GM06990 (cell line): ENCODE data around the gene AMN.
A peak's percentile ranks its signal among the peaks of the same experiment; 100 is the strongest.

Experiments used
- DNase-seq: peaks from one replicate; pipeline ENCODE4 v3.0.0-alpha.2; 2011; ENCODE audit not compliant: insufficient read length; ENCODE audit errors: extremely low read depth
- H3K27me3 ChIP-seq: replicated peaks from 2 replicates; pipeline ENCODE4 v1.6.0; 2011; ENCODE audit warnings: low read length; ENCODE audit not compliant: control insufficient read depth, insufficient read depth
- H3K36me3 ChIP-seq: 2 replicates; pipeline ENCODE4 v1.5.1; 2011; ENCODE audit warnings: low read length; ENCODE audit not compliant: control insufficient read depth, insufficient read depth
- H3K4me3 ChIP-seq: replicated peaks from 2 replicates; pipeline ENCODE4 v1.5.1; 2011; ENCODE audit warnings: low read depth, mild to moderate bottlenecking, control low read depth, low read length
- TF ChIP-seq, protein P1 (sequence below): IDR thresholded peaks from 2 replicates; pipeline ENCODE4 v1.5.1; 2011; ENCODE audit warnings: low read length, control low read depth, mild to moderate bottlenecking, inconsistent platforms; ENCODE audit not compliant: insufficient read depth, poor library complexity, severe bottlenecking

AMN gene

DNA sequence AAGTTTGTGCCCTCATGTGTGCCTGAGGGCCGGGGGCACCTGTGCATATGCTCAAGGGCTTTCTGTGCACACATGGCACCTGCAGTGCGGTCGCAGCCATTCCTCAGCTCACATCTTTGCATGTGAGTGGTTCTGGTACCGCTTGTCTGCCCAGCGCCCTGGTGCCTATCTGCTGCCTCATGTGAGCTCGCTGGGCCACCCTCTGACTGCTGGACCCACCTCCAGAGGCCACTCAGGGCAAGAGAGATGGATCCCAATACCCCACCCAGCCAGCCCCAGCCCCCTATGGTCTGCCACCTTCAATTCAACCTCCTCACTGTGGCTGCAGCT is 5.4 kb upstream of the AMN start:
- Histone ChIP-seq H3K36me3 (peaks cover 4% of the 10 kb centered on the region), H3K27me3 (no peaks in the 10 kb centered on the region), H3K4me3 (no peak overlapping the region)
- no peak for DNase-seq
- TF ChIP-seq, protein P1, sequence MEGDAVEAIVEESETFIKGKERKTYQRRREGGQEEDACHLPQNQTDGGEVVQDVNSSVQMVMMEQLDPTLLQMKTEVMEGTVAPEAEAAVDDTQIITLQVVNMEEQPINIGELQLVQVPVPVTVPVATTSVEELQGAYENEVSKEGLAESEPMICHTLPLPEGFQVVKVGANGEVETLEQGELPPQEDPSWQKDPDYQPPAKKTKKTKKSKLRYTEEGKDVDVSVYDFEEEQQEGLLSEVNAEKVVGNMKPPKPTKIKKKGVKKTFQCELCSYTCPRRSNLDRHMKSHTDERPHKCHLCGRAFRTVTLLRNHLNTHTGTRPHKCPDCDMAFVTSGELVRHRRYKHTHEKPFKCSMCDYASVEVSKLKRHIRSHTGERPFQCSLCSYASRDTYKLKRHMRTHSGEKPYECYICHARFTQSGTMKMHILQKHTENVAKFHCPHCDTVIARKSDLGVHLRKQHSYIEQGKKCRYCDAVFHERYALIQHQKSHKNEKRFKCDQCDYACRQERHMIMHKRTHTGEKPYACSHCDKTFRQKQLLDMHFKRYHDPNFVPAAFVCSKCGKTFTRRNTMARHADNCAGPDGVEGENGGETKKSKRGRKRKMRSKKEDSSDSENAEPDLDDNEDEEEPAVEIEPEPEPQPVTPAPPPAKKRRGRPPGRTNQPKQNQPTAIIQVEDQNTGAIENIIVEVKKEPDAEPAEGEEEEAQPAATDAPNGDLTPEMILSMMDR, result no peak

DNA sequence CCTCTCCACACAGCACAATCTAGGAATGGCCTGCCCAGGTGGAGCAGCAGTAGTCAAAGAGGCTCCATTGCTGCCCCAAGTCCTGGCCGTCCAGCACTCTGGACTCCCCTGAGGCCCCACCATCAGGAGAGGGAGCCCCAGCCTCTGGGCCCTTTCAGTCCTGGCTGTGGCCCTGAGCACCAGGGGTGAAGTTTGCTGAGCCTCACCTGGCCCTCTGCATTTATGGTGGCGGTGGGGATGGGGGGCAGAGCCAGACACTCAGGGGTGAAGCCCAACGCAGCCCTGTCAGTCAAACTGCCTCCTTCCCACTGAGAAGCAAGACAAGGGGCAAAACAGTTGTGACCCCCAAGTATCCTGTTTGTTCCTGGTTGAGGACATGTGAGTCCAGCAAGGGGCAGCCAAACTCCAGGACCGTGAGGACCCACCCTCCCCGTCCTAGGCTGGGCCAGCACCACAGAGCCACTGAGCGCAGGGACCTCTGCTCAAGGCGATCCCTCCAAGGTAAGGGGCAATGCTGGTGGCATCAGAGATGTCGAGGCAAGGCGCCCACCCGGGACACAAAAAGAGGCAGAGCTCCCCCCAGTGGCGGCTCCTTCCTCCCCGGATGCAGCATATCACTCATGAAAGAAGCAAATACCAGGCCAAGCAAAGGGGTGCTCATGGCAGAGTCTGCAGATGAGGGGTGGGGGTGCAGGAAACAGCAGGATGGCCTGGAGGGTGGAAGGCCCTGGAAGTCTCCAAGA is 4.8 kb upstream of the AMN start:
- H3K36me3 ChIP-seq, result peaks cover 2% of the 10 kb centered on the region
- TF ChIP-seq, protein P1, result peak; percentile 87
- H3K27me3 ChIP-seq, result no peaks in the 10 kb centered on the region
- peak; percentile 71 for DNase-seq
- no peak overlapping the region for H3K4me3 ChIP-seq

DNA sequence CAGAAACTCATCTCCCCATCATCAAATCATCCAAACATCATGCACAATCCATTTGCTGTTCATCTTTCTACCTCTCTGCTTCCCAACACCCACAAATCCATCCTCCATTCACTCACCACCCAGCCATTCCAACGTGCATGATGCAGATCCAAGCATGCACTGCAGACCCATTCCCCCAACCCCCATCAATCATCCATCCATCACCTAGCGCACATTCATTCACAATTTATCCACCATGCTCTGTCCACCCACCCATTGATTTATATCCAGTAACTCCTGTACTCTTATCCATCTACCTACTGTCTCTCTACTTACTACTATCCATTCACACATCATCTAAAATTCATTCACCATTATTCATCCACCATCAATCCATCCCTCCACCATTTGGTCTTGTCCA is 4.0 kb upstream of the AMN start:
- TF ChIP-seq, protein P1, result no peak
- Histone ChIP-seq H3K36me3 (peaks cover 2% of the 10 kb centered on the region), H3K27me3 (no peaks in the 10 kb centered on the region), H3K4me3 (no peak overlapping the region)
- DNase-seq, result no peak

DNA sequence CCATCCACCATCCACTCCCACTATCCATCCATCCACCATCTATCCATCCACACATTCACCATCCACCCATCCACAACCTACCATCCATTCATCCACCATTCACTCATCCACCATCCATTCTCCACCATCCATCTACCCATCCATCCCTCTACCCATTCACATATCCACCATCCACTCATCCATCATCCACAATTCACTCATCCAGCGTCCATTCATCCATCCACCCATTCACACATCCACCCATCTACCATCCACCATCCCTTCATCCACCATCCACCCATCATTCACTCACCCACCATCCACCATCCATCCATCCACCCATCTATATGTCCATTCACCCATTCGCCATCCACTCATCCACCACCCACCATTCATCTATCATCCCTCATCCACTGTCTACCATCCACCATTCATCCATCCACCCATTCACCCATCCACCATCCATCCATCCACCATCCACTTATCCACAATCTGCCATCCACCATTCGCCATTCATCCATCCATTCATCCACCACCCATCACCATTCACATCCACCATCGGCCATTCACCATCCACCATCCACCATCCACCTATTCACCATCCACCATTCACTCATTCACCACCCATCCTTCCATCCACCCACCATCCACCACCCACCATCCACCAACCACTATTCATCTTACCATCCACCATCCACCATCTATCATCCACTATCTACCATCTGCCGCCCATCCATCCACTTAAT is 2.0 kb upstream of the AMN start:
- DNase-seq, result no peak
- peaks cover 1% of the 10 kb centered on the region; the same call in 1 of the 2 replicates for H3K27me3 ChIP-seq

DNA sequence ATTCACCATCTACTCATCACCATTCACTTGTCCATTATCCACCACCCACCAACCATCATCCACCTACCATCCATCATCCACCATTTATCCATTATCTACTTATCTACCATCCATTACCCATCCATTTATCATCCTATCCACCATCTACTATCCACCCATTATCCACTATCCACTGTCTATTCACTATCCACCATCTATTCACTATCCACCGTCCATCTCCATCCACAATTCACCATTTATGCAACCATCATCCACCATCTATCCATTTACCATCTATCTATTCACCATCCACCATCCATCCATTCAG is 1.5 kb upstream of the AMN start:
- TF ChIP-seq, protein P1, result no peak
- Histone ChIP-seq H3K36me3 (no peaks in the 10 kb centered on the region), H3K4me3 (no peak overlapping the region), H3K27me3 (peaks cover 1% of the 10 kb centered on the region; the same call in 1 of the 2 replicates)
- DNase-seq, result no peak

More for the DNA sequence above, 2.0 kb upstream of the AMN start:
- Histone ChIP-seq H3K4me3 (no peak overlapping the region), H3K36me3 (peaks cover 2% of the 10 kb centered on the region; the same call in 1 of the 2 replicates)
- TF ChIP-seq, protein P1, result no peak
